GM11168 (cell line): ENCODE data around the gene TATDN3.
"Not testable (repeated sequence)": the region's sequence is repeated elsewhere in the genome, so short reads cannot be mapped to it uniquely, and the experiment has no call there.

Source experiments
- in situ Hi-C: fragments of 300-500 bp; cut with MboI; formaldehyde crosslinking; loops from one replicate; pipeline ENCODE4 v1.12.0; 2022; ENCODE audit warnings: low sequenced_read_pairs; ENCODE audit not compliant: unreplicated experiment

The TATDN3 gene

GRCh38 chr1:212773011-212773410 is 18.7 kb upstream of the TATDN3 start:
- in situ Hi-C loops: loop anchor here (25.0 kb wide), 1 partner anchor 111 kb away; no protein-coding TSS in a partner anchor

DNA sequence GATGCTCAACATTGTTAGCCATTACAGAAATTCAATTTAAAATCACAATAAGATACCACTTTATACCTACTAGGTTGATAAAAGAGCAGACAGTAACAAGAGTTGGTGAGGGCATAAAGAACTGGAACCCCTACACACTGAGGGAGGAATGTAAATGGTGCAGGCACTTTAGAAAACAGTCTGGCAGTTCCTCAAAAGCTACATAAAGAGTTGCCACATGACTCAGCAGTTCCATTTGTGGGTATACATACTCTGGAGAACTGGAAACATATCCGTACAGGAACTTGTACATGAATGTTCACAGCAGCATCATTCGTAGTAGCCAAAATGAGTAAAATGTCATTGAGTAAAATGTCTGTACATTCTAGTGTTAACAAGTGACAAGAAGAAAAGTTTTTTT is 17.1 kb upstream of the TATDN3 start:
- in situ Hi-C loops: loop anchor here (25.0 kb wide), 1 partner anchor 112 kb away; no protein-coding TSS in a partner anchor

DNA sequence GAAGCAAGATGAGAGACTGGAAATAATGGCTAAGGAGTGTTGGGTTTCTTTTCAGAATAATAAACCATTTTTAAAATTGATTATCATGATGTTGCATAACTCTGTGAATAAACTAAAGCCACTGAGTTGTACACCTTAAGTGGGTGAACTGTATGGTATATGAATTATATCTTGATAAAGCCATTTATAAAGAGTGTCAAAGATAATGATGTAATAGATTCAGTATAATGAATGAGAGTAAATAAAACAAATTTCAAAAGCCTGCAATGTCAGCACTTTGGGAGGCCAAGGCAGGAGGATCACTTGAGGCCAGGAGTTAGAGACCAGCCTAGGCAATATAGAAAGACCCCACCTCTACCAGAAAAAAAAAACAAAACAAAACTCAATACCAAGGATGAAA is 16.5 kb upstream of the TATDN3 start:
- in situ Hi-C loops: no loop called here

- in situ Hi-C loops: no loop called here
Observed at GRCh38 chr1:212777151-212777550, 14.5 kb upstream of the TATDN3 start.

DNA sequence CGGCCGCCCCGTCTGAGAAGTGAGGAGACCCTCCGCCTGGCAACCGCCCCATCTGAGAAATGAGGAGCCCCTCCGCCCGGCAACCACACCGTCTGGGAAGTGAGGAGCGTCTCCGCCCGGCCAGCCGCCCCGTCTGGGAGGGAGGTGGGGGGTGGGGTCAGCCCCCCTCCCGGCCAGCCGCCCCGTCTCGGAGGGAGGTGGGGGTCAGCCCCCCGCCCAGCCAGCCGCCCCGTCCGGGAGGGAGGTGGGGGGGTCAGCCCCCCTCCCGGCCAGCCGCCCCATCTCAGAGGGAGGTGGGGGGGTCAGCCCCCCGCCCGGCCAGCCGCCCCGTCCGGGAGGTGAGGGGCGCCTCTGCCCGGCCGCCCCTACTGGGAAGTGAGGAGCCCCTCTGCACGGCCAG is 12.6 kb upstream of the TATDN3 start:
- in situ Hi-C loops: not testable (repeated sequence)

GRCh38 chr1:212780759-212781158 is 10.9 kb upstream of the TATDN3 start:
- in situ Hi-C loops: no loop called here

DNA sequence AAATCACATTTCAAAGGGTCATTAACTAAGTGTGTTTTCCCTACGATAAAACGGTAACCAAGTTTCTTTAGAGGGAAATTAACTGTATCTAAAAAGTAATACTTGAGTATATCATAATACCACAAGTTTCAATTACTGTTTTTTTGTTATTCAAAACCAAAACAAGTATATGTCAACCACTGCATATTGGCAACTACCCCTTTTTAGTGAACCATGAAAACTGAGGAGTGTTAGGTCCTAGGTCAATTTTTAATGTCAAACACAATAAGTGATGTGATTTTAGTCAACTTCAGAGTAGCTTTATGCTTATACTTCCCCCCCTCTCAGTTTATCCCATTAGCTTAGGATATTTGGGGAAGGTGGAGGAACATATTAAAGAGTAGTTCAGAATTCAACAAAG is 10.5 kb upstream of the TATDN3 start:
- in situ Hi-C loops: no loop called here

DNA sequence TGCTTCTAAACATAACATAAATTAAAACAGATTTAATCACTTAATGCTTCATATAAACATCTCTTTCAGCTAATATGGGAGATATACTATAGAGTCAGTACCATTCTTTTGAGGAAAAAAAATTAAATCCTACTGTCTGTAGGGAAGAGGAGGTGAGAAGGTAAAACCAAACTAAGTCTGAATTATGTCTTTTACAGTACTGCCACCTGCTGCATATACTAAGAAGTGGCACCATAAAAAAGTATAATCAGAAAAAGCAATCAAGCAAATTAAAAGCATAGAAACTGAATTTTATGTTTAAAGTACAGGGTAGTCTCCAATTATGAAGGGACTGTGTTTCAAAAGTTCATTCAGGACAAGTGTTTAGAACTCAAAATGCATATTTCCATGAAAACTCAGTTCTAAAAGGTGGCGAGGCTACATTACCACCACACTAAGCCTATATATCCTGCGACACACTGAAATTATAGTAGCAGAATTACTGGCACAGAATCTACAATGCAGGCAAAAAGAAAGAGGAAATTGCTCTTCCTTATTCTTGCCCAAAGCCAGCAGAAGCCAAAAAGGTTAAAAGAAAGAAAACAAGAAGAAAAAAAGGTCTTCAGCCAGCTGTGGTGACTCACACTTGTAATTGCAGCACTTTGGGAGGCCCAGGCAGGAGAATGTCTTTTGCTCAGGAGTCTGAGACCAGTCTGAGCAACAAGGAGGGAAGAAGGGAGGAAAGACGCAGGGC is 9.1 kb upstream of the TATDN3 start:
- in situ Hi-C loops: no loop called here

GRCh38 chr1:212783976-212784375 is 7.7 kb upstream of the TATDN3 start:
- in situ Hi-C loops: no loop called here

- in situ Hi-C loops: no loop called here
Observed at GRCh38 chr1:212785871-212786270, 5.8 kb upstream of the TATDN3 start.

GRCh38 chr1:212791261-212791675 is 426 bp upstream of the TATDN3 start:
- in situ Hi-C loops: no loop called here

DNA sequence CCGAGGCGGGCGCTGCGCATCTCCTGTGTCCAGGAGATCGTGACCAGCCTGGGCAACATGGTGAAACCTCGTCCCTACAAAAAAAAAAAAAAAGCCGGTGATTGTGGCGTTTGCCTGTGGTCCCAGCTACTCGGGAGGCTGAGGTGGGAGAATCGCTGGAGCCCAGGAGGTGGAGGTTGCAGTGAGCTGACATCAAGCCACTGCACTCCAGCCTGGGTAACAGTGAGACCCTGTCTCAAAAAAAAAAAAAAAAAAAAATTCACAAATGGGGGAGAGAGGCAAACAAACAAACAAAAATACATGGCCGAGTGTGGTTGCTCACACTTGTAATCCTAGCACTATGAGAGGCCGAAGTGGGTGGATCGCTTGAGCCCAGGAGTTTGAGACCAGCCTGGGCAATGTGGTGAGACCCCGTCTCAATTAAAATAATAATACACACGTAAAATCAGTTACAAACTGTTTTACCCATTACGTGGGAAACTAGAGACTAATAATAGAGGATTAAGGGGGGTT is 758 bp downstream of the TATDN3 start:
- in situ Hi-C loops: no loop called here

- in situ Hi-C loops: no loop called here
Observed at GRCh38 chr1:212794561-212795014, 2.9 kb downstream of the TATDN3 start.

GRCh38 chr1:212797681-212798080 is 6.0 kb downstream of the TATDN3 start:
- in situ Hi-C loops: no loop called here

- in situ Hi-C loops: no loop called here
Observed at GRCh38 chr1:212805767-212806166, 14.1 kb downstream of the TATDN3 start.

- in situ Hi-C loops: loop anchor here (10.0 kb wide), 1 partner anchor 180 kb away; no protein-coding TSS in a partner anchor
Observed at GRCh38 chr1:212814537-212815334, 23.0 kb downstream of the TATDN3 start.

DNA sequence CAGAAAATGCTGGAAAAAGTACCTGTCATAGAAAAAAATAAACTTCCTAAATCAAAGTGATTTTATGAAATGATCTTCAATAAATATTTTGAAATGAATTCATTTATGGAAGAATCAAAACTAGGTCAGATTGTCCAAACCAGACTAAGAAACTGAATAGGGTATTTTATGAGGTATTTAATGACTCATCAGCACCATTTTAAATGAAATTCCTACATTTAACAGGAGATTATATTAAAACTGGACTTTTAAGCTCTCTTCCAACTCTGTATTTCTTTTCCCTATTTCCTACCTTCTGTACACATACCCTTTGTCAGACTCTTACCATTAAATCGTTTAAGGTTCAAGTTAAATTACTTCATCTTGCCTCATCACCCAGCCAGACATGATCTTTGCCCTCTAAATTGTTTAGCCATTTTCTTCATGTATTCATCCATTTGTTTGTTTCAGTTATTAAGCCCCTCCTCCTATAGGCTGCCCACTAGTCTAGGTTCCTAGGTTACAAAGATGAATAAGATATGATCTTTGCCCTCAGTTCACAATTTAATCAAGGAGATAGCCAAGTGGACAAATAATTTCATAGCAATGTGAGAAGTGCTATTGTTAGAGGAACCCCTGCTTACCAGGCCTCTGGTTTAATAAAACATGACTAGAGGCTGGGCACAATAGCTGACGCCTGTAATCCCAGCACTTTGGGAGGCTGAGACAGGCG is 25.0 kb downstream of the TATDN3 start:
- in situ Hi-C loops: loop anchor here (10.0 kb wide), 1 partner anchor 178 kb away; no protein-coding TSS in a partner anchor

- in situ Hi-C loops: loop anchor here (10.0 kb wide), 1 partner anchor 175 kb away; no protein-coding TSS in a partner anchor
Observed at GRCh38 chr1:212819726-212820125, 28.0 kb downstream of the TATDN3 start.

DNA sequence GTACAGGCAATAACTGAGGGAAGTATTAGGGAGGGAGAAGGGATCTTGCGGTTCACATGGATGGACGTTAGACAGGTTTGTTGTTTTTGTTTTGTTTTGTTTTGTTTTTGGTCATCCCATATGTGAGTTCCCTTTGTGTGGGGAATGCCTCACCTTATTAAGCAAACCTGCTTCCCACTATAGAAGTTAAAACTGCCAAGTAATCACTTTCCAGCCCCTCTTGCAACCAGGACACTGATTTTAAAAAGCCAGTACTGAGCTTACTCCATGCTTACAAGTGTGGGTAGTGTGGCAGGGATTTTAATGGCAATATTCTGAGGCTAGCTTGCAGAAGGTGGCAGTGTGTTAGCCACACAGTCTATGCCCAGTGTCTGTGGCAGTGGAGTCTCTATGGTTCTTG is 29.3 kb downstream of the TATDN3 start:
- in situ Hi-C loops: no loop called here

- in situ Hi-C loops: no loop called here
Observed at GRCh38 chr1:212822956-212823355, 31.3 kb downstream of the TATDN3 start.
